Effector memory CD4-positive, alpha-beta T cell (primary cell): ENCODE results near the gene PTPRD.

Experiments used
- DNase-seq, 3 donors: peaks; one replicate each; pipeline ENCODE4 v3.0.0-alpha.2; 2020
- H3K27ac ChIP-seq: 2 replicates; pipeline ENCODE4 v1.7.0; 2013; ENCODE audit warnings: mild to moderate bottlenecking, low read length, moderate library complexity; ENCODE audit not compliant: insufficient read depth, poor library complexity, severe bottlenecking
- H3K27me3 ChIP-seq: replicated peaks from 2 replicates; pipeline ENCODE4 v1.7.0; 2013; ENCODE audit warnings: mild to moderate bottlenecking, low read length; ENCODE audit not compliant: insufficient read depth, control insufficient read depth, poor library complexity, severe bottlenecking
- H3K36me3 ChIP-seq: 2 replicates; pipeline ENCODE4 v1.7.0; 2013; ENCODE audit warnings: mild to moderate bottlenecking, low read length, moderate library complexity; ENCODE audit not compliant: control insufficient read depth, insufficient read depth
- H3K4me1 ChIP-seq: 2 replicates; pipeline ENCODE4 v1.7.0; 2013; ENCODE audit warnings: low read length, mild to moderate bottlenecking; ENCODE audit not compliant: control insufficient read depth, insufficient read depth, poor library complexity, severe bottlenecking
- H3K4me3 ChIP-seq: 2 replicates; pipeline ENCODE4 v1.7.0; 2013; ENCODE audit warnings: low read length, low read depth, mild to moderate bottlenecking; ENCODE audit not compliant: insufficient read depth, poor library complexity, severe bottlenecking
- H3K9me3 ChIP-seq: 2 replicates; pipeline ENCODE4 v1.7.0; 2013; ENCODE audit warnings: mild to moderate bottlenecking, low read length, moderate library complexity; ENCODE audit not compliant: control insufficient read depth

The PTPRD gene

DNA sequence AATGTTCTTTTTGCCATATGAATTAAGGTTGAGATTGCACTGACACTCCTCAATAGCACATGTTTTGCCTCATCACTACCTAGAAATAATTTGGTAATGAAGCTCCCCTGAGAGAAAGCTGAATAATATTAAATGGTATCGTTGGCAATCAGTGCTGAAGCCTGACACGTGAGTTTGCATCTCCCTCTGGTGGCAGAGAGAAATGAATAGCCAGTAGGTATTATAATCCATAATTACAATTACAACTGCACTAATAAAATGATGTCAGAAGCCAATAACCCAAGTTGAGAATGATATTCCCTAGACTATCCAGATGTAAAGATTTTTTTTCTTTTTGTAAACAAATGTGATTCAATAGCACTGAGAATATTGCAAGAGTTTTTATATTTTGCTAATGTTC lies 700.3 kb downstream of the PTPRD start:
- Histone ChIP-seq H3K9me3 (peaks cover 4% of the 10 kb centered on the region), H3K27ac (no peak overlapping the region), H3K27me3 (no peaks in the 10 kb centered on the region), H3K4me1 (no peaks in the 10 kb centered on the region), H3K4me3 (no peak overlapping the region), H3K36me3 (no peaks in the 10 kb centered on the region)
- no peak for DNase-seq

- H3K27me3 ChIP-seq = no peaks in the 10 kb centered on the region
- H3K36me3 ChIP-seq = no peaks in the 10 kb centered on the region
- no peaks in the 10 kb centered on the region for H3K4me1 ChIP-seq
- H3K4me3 ChIP-seq = no peak overlapping the region
- no peaks in the 10 kb centered on the region for H3K9me3 ChIP-seq
- no peak overlapping the region for H3K27ac ChIP-seq
- DNase-seq = no peak
Observed at GRCh38 chr9:9905736-9906135, 707.1 kb downstream of the PTPRD start.

DNA sequence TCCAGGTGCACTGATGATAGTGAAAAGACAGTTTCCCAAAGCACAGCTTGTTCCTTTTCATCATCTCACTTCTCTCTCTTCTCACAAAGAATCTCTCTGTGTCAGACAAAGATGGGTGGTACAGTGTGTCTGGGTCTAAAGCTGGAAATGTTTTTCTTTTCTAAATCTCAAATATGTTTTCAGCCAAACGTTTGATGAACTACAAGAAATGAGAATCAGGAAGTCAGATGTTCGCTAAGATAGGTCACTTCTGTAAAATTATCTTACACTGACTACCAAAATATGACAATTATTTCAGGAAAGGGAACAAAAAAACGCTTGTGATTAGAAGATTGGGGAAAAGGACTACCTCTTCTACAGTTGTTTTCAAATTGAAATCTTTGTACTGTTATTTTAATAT lies 708.8 kb downstream of the PTPRD start:
- no peaks in the 10 kb centered on the region for H3K9me3 ChIP-seq
- no peaks in the 10 kb centered on the region for H3K36me3 ChIP-seq
- H3K27ac ChIP-seq = no peak overlapping the region
- H3K4me3 ChIP-seq = no peak overlapping the region
- no peaks in the 10 kb centered on the region for H3K4me1 ChIP-seq
- H3K27me3 ChIP-seq = no peaks in the 10 kb centered on the region
- no peak for DNase-seq

DNA sequence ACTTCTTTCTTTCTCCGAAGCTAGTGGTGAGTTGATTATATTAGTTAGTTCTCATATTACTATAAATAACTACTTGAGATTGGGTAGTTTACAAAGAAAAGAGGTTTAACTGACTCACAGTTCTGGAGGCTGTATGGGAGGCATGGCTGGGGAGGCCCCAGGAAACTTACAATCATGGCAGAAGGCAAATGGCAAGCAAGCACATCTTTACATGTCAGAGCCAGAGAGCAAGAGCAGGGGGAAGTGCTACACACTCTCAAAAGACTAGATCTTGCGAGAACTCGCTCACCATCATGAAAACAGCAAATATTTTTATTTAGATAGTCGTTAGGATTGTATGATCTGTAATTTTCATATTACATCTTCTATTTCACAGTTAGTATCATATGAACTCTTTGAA lies 711.2 kb downstream of the PTPRD start:
- no peak for DNase-seq
- Histone ChIP-seq H3K4me3 (no peak overlapping the region), H3K27me3 (no peaks in the 10 kb centered on the region), H3K27ac (no peak overlapping the region), H3K4me1 (no peaks in the 10 kb centered on the region), H3K9me3 (no peaks in the 10 kb centered on the region), H3K36me3 (no peaks in the 10 kb centered on the region)

DNA sequence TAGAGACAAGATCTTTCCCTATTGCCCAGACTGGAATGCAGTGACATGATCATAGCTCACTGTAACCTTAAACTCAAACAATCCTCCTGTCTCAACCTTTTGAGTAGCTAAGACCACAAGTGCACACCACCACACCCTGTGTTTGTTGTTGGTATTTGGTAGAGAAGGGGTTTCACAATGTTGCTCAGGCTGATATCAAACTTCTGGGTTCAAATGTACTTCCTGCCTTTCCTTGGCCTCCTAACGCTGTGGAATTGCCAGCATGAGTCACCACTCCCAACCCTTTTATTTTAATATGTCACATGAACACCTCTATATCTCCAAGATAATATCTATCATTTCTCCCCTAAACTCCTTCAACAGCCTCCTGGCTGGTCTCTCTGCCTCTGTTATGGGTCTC lies 719.0 kb downstream of the PTPRD start:
- no peak for DNase-seq

DNA sequence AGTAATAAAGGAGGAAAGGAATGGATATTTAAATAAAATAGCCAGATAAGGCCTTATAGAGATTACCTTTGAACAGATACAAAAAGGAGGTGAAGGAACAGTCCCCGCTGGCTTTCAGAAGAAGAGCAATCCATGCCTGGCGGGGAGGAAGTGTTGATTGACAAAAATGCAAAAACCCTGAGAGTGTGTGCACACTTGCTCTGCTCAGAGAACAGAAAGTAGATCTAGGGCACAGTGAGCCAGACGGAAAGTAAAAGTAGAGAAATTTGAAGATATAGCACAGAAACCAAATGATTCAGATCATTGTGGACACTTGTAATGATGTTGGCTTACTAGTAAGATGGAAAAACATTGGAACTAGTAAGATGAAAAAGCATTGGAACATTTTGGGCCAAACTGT lies 720.6 kb downstream of the PTPRD start:
- no peaks in the 10 kb centered on the region for H3K36me3 ChIP-seq
- H3K4me1 ChIP-seq = no peaks in the 10 kb centered on the region
- no peaks in the 10 kb centered on the region for H3K27me3 ChIP-seq
- H3K27ac ChIP-seq = no peak overlapping the region
- no peaks in the 10 kb centered on the region for H3K9me3 ChIP-seq
- DNase-seq = no peak
- H3K4me3 ChIP-seq = no peak overlapping the region

More for the DNA sequence above, 719.0 kb downstream of the PTPRD start:
- no peak overlapping the region for H3K27ac ChIP-seq
- H3K9me3 ChIP-seq = no peaks in the 10 kb centered on the region
- no peak overlapping the region for H3K4me3 ChIP-seq
- no peaks in the 10 kb centered on the region for H3K27me3 ChIP-seq
- no peaks in the 10 kb centered on the region for H3K36me3 ChIP-seq
- no peaks in the 10 kb centered on the region for H3K4me1 ChIP-seq

DNA sequence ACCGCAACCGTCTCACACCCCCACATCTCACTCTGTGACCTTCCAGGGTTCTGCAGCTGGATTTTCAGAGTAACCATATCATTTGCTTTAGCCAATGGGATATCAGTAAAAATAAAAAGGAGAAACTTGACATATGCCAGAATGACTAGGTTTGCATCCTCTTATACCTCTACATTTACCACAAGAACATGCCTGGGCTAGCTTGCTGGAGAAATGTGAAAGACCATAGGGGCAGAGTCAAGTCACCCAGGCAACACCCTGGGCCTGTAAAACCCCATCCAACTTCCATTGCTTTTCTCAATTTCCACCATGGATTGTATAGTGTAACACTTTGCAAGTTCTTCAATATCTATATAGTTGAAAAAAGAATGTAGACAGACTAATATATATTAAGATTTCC lies 731.1 kb downstream of the PTPRD start:
- Histone ChIP-seq H3K9me3 (no peaks in the 10 kb centered on the region), H3K27me3 (no peaks in the 10 kb centered on the region), H3K4me1 (no peaks in the 10 kb centered on the region), H3K36me3 (no peaks in the 10 kb centered on the region), H3K4me3 (no peak overlapping the region), H3K27ac (no peak overlapping the region)
- no peak for DNase-seq

GRCh38 chr9:9874270-9874669 lies 738.5 kb downstream of the PTPRD start:
- Histone ChIP-seq H3K9me3 (no peaks in the 10 kb centered on the region), H3K4me3 (no peak overlapping the region)

GRCh38 chr9:9862235-9862810 lies 750.5 kb downstream of the PTPRD start:
- Histone ChIP-seq H3K27me3 (no peaks in the 10 kb centered on the region), H3K27ac (no peak overlapping the region), H3K36me3 (no peaks in the 10 kb centered on the region), H3K4me1 (no peaks in the 10 kb centered on the region), H3K9me3 (no peaks in the 10 kb centered on the region), H3K4me3 (no peak overlapping the region)
- no peak for DNase-seq

More at GRCh38 chr9:9874270-9874669, 738.5 kb downstream of the PTPRD start:
- no peak for DNase-seq
- Histone ChIP-seq H3K36me3 (no peaks in the 10 kb centered on the region), H3K27me3 (no peaks in the 10 kb centered on the region), H3K27ac (no peak overlapping the region), H3K4me1 (no peaks in the 10 kb centered on the region)

DNA sequence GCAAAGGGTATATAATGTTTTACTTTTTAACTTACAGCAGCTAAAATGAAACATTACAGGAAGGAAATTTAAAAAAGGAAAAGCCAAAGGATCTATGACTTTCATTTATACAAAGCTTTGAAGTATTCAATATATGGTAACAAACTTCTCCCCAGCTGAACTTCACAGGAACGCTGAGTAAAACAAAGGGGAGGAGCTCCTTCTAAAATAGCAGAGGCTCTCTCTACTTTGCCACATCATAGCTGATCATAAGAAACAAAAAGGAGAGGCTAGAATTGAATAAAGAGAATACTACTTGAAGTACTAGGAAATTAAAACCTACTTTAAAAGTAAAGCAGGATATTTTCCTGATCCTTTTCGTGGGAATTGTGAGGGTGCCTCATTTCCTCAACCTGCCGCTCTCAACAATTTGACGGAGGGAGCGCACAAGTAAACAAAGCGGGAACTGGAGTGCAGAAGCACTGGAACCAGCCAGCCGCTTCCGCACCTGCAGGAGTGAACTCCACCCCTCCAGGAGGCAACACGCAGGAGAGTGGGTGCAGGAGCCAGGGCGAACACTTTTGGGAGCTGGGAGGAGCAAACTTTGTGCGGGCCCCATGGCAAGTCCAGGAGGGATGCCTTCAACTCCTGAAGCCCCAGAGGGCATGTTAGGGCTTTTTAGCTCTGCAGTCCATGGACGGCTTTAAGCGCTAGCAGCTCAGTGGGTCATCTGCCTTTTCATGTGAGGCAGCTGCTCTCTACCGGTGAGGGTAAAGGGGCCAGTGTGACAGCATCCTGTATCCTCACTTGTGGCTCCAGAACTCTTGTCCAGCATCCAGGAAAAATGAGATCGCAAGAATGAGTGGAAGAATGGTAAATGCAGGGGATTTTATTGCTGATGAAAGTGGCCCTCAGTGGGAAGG lies 757.4 kb downstream of the PTPRD start:
- H3K9me3 ChIP-seq = no peaks in the 10 kb centered on the region
- no peaks in the 10 kb centered on the region for H3K4me1 ChIP-seq
- H3K4me3 ChIP-seq = no peak overlapping the region
- no peaks in the 10 kb centered on the region for H3K27me3 ChIP-seq
- no peak for DNase-seq
- H3K36me3 ChIP-seq = no peaks in the 10 kb centered on the region
- no peak overlapping the region for H3K27ac ChIP-seq
